ENCODE results near the gene RECK.

Gene RECK

DNA sequence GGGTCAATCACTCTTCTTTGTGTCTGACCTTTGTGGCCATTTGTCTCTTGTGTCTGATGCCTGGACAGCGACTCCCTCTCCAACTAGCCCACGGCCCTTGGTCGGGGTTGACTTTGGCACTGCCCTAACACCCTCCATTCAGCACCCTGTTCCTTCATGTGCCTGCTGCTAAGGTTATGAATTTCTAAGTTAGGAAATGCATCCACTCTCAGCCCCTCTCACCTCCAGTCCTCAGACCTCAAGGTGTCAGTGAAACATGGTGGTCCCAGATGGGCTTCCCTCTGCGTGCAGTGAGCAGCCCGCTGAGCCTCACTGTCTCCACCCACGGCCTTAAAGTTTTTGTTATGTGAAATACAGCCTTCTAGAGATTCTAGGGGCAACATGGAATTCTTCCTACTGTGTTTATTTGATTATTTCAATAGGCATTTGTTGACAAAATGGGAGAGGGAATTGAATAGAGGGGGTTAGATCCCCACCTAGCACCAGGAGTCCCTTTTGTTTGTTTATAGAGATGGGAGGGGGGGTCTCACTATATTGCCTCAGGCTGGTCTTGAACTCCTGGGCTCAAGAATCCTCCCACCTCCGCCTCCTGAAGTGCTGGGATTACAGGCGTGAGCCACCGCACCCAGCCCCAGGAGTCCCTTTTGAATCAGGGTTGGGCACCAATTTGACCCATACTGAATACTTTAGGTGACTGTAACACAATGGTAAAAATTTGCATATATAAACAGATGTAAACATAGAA, 98.2 kb downstream of the RECK start:
- no peak overlapping the region for H3K4me3 ChIP-seq (ENCODE audit: low read depth, low read length)
- in situ Hi-C loops (cut with HindIII; ENCODE audit: low sequenced_read_pairs): no loop called here
- DNase-seq (ENCODE audit: low read depth, low spot score): no peak
- TF ChIP-seq, protein P1, sequence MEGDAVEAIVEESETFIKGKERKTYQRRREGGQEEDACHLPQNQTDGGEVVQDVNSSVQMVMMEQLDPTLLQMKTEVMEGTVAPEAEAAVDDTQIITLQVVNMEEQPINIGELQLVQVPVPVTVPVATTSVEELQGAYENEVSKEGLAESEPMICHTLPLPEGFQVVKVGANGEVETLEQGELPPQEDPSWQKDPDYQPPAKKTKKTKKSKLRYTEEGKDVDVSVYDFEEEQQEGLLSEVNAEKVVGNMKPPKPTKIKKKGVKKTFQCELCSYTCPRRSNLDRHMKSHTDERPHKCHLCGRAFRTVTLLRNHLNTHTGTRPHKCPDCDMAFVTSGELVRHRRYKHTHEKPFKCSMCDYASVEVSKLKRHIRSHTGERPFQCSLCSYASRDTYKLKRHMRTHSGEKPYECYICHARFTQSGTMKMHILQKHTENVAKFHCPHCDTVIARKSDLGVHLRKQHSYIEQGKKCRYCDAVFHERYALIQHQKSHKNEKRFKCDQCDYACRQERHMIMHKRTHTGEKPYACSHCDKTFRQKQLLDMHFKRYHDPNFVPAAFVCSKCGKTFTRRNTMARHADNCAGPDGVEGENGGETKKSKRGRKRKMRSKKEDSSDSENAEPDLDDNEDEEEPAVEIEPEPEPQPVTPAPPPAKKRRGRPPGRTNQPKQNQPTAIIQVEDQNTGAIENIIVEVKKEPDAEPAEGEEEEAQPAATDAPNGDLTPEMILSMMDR (IDR thresholded peaks at IDR 0.05; ENCODE audit: low read depth, low read length): no peak

DNA sequence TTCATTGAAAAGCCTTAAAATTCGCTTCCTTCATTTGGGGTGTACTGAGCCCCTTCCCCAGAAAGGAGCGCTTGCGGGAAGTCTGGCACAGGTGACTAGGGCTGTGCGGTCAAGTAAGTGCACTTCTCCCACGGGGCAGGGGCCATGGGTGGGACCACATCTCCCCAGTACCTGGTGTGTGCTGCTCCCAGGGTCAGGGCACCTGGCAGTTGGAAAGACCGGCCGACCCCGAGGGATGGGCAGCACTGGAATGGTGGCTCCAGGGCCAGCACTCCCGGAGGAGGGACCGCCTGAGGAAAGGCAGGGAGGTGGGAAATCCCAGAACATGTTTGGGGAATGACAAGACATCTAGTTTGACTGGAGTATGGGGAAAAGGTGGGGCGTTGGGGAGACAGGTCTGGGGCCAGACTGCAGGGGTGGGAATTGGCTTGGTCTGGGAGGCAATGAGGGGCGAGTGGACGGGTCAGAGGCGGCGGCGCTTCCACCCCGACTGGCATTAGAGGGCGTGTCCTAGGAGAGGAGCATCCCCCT, 99.1 kb downstream of the RECK start:
- TF ChIP-seq, protein P1 (IDR thresholded peaks at IDR 0.05; ENCODE audit: low read depth, low read length): no peak
- H3K4me3 ChIP-seq (ENCODE audit: low read depth, low read length): peak overlapping the region; percentile 54
- in situ Hi-C loops (cut with HindIII; ENCODE audit: low sequenced_read_pairs): no loop called here
- DNase-seq (ENCODE audit: low read depth, low spot score): no peak

DNA sequence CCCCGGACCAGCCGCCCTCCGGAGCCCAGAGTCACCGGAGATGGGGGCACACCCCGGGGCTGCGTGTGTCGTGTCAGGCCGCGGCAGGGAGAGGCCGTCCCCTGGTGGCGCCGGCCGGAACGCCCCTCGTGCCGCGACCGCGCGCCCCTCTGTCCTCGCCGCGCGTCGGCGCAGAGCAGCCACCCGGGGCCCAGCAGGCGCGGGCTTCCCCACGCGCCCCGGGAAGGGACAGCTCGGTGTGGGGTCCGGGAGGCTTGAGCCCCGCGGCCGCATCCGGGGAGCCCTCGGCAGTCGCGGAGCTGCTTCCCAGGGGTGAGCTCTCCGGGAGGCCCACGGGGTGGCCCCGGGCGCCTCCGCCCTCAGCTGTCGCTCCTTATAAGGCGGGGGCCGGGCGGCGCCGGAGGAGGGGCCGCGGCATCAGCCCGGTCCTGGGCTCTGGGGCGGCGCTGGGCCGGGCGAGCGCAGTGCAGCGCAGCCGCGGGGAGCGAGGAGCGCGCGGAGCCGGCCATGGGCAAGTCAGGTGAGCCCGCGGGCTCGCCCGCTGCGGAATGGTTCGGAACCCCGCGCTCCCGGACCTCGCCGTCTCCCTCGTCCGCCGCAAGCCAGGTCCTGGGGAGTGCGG, 99.7 kb downstream of the RECK start, which contains the start of gene GLIPR2:
GLIPR2 (plus strand) TSS at position 462 of the 622 bp plus-strand sequence; CDS start at position 508, 46 bp downstream.
- peak within 1 kb of the TSS; percentile 54 for H3K4me3 ChIP-seq (ENCODE audit: low read depth, low read length)
- in situ Hi-C loops (cut with HindIII; ENCODE audit: low sequenced_read_pairs): no loop called here
- peak; percentile 57 for DNase-seq (ENCODE audit: low read depth, low spot score)
- TF ChIP-seq, protein P1 (IDR thresholded peaks at IDR 0.05; ENCODE audit: low read depth, low read length): no peak

DNA sequence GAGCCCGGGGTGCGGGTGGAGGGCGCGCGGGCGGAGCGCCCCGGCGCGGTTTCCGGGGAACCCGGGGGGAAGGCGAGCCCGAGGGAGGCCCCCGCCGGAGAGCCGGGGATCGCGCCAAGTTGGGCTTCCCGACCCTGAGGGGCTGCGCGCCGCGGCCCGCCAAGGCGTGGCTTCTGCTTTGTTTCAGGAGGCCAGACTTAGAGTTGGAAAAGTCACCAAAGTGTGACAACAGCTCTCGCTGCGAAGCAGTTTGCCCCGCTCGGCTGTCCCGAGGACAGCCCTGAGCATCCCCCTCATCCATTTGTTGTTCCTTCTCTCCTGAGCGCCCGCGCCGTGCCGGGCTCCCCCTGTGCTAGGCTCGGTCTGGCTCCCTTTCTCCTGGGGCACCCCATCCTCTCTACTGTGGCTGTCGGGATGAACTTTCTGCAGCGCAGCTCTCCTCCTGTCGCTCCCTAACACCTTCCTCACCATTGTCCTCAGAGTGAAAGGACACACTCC, 100.2 kb downstream of the RECK start:
- peak overlapping the region; percentile 54 for H3K4me3 ChIP-seq (ENCODE audit: low read depth, low read length)
- in situ Hi-C loops (cut with HindIII; ENCODE audit: low sequenced_read_pairs): no loop called here
- no peak for DNase-seq (ENCODE audit: low read depth, low spot score)
- TF ChIP-seq, protein P1 (IDR thresholded peaks at IDR 0.05; ENCODE audit: low read depth, low read length): no peak

DNA sequence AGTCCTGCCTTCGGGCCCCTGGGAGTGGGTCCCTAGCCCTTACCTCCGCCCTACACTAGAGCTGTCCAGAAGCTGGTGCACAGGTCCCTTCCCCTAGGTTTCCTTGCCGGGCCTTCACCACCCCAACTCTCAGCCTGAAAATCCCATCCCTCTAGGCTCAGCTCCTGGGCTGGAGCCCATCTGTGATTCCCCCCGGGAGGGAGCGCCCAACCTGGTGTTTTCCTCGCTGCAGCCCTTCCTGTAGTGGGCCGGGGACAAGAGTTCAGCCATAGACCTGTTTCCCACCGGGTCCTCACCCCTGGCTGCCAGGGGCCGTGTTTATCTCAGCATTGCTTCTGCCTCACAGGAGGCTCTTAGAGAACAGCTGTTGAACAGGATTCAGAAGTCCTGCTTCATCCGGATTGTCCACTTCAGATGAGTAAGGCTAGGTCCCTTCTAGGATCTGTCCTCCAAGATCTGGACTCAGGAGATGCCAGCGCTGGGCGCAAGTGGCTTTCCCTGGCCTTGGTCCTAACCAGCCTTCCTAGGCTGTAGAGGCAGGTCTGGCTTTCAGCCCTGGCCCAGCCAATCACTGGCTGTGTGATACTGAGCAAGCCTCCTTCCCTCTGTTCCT, 100.8 kb downstream of the RECK start:
- in situ Hi-C loops (cut with HindIII; ENCODE audit: low sequenced_read_pairs): no loop called here
- TF ChIP-seq, protein P1 (IDR thresholded peaks at IDR 0.05; ENCODE audit: low read depth, low read length): no peak
- no peak for DNase-seq (ENCODE audit: low read depth, low spot score)
- H3K4me3 ChIP-seq (ENCODE audit: low read depth, low read length): peak overlapping the region; percentile 54

DNA sequence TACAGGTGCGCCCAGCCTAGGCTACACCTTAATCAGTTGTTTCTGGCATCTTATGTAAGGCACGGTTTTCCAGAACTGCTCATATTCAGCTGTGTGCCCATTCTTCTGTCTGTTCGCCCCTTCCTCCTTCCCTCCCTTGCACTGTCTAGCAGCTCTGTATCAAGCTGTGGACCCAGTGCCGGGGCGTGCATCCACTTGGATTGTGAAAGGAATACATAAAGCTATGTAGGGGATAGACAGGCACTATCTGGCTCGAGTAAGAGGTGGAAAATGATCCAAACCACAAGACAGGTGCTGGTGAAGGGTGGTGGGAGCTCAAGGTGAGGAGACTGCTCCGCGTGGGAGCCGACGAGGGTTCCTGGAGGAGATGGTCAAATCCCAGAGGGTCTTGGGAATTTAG, 101.8 kb downstream of the RECK start:
- no peak overlapping the region for H3K4me3 ChIP-seq (ENCODE audit: low read depth, low read length)
- in situ Hi-C loops (cut with HindIII; ENCODE audit: low sequenced_read_pairs): no loop called here
- TF ChIP-seq, protein P1 (IDR thresholded peaks at IDR 0.05; ENCODE audit: low read depth, low read length): no peak
- DNase-seq (ENCODE audit: low read depth, low spot score): no peak

Measured in astrocyte of the spinal cord (primary cell).